ENCODE data around the gene ADGRL4.
"Not testable (repeated sequence)": the region's sequence is repeated elsewhere in the genome, so short reads cannot be mapped to it uniquely, and the experiment has no call there.

Gene ADGRL4

DNA sequence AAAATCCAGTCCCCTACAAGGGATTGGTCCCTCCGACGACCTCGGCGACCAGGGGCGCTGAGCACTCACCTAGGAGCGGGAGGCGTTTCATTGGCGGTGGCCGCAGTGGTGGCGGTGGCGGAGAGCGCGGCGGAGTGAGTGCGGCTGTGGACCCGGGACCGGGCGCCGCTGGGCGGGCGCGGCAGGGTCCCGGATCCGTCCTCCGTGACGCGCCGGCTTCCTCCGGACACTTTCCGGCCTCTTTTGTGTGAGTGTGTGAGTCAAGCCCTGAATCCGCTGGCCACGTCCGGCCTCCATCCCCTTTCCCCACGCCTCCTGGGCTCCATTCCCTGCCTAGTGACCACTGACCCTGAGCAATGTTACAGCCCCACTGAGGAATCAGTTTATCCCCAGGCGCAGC lies at the start of gene ADGRL4:
Gene ADGRL4, minus strand, starts transcription at position 167 of the 400 bp plus-strand sequence. Its CDS starts 76 bp downstream, at position 91.
- in situ Hi-C loops (cut with HindIII; ENCODE audit: low pct_ligation_motif_present, low pct_unique_long_range_greater_than_20kb, low sequenced_read_pairs): no loop called here
- no peak for DNase-seq

DNA sequence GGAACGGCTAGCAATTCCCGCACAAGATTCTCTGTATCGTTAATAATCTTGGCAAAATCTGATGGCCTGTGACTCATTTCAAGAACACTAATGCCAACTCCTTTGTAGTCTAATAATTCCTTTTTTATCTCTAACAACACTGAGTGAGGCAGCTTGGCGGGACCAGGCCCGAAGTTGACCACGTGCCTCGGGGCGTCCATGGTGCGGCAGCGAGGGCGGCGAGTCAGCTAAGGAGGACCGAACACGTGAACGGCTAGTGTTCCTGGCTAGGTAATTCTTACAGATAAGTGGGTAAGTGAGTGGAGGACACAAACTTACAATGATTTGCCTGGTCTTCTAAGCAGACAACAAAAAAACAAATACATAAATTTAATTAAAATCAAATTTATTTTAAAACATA lies 49.3 kb upstream of the ADGRL4 start:
- DNase-seq: no peak
- in situ Hi-C loops (cut with HindIII; ENCODE audit: low pct_ligation_motif_present, low pct_unique_long_range_greater_than_20kb, low sequenced_read_pairs): no loop called here

DNA sequence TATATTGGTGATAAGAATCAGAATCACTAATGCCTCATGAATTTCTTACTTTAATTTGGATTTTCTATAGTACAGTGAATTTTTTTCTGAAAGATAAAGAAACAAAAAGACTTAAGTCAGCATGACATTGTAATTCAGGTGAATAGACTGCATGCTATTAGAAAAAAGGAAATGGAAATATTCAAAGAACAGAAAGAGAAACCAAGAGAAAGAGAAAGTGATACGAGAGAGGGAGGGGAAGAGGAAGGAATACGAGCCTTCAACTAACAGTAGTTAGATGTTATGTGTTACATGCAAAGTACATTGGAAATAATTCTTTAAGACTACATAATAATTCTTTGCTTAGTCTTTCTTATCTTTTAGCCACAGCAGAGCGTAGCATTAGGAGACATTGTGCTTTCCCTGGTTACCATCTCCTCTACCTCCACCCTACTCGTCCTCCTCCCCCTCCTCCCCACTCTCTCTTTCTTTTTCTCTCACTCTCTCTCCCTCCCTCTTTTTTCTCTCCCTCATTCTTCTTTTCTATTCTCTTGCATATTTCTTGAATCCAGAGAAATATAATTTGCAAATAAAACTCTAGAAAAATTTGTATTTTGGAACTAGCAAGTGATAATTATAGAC lies 46.4 kb upstream of the ADGRL4 start:
- peak; percentile 30 for DNase-seq
- in situ Hi-C loops (cut with HindIII; ENCODE audit: low pct_ligation_motif_present, low pct_unique_long_range_greater_than_20kb, low sequenced_read_pairs): no loop called here

GRCh38 chr1:79044974-79045650 lies 38.6 kb upstream of the ADGRL4 start:
- in situ Hi-C loops (cut with HindIII; ENCODE audit: low pct_ligation_motif_present, low pct_unique_long_range_greater_than_20kb, low sequenced_read_pairs): no loop called here
- DNase-seq: no peak

DNA sequence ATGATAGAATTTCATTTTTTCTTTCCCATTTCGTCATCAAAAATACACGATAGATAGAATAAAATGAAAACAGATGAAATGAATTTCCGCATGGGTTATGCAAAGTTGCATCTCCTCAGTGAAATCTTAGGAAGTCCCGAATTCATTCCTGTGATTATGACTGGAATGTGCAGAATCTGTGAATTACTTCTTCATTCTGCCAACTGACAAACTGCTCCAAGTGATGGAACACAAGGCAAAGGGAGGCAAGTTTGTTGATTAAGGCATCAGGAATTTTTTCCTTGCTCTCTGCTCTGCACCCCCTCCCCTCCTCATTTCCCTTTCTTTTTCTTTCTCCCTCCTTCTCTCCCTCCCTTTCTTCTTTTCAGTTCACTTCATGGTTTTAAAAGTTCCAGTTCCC lies 37.0 kb upstream of the ADGRL4 start:
- in situ Hi-C loops (cut with HindIII; ENCODE audit: low pct_ligation_motif_present, low pct_unique_long_range_greater_than_20kb, low sequenced_read_pairs): no loop called here
- peak; percentile 6 for DNase-seq

GRCh38 chr1:79042539-79042938 lies 36.0 kb upstream of the ADGRL4 start:
- in situ Hi-C loops (cut with HindIII; ENCODE audit: low pct_ligation_motif_present, low pct_unique_long_range_greater_than_20kb, low sequenced_read_pairs): no loop called here
- DNase-seq: no peak

DNA sequence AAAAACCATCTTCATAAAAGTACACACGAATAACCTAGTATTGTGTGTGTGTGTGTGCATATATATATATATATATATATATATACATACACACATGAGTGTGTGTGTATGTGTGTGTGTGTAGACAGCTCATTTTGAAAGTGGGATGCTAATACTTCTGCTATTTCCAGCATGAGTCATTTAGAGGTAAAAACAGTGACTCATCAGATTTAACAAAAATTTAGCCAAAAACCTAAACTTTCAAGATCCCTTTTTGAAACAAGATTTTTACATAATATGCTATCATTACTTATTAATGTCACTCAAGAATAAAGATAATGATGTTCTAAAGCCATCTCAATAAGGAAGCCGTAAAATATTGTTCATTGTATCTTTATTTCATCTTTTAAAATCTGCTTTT lies 35.6 kb upstream of the ADGRL4 start:
- peak; percentile 17 for DNase-seq
- in situ Hi-C loops (cut with HindIII; ENCODE audit: low pct_ligation_motif_present, low pct_unique_long_range_greater_than_20kb, low sequenced_read_pairs): no loop called here

- DNase-seq: no peak
- in situ Hi-C loops (cut with HindIII; ENCODE audit: low pct_ligation_motif_present, low pct_unique_long_range_greater_than_20kb, low sequenced_read_pairs): no loop called here
Observed at GRCh38 chr1:79041666-79042065, 35.1 kb upstream of the ADGRL4 start.

- DNase-seq: no peak
- in situ Hi-C loops (cut with HindIII; ENCODE audit: low pct_ligation_motif_present, low pct_unique_long_range_greater_than_20kb, low sequenced_read_pairs): no loop called here
Observed at GRCh38 chr1:79040424-79041082, 34.0 kb upstream of the ADGRL4 start.

GRCh38 chr1:79037085-79037484 lies 30.6 kb upstream of the ADGRL4 start:
- in situ Hi-C loops (cut with HindIII; ENCODE audit: low pct_ligation_motif_present, low pct_unique_long_range_greater_than_20kb, low sequenced_read_pairs): no loop called here
- peak; percentile 4 for DNase-seq

GRCh38 chr1:79012500-79012899 lies 6.0 kb upstream of the ADGRL4 start:
- in situ Hi-C loops (cut with HindIII; ENCODE audit: low pct_ligation_motif_present, low pct_unique_long_range_greater_than_20kb, low sequenced_read_pairs): no loop called here

GRCh38 chr1:79010589-79010988 lies 4.1 kb upstream of the ADGRL4 start:
- in situ Hi-C loops (cut with HindIII; ENCODE audit: low pct_ligation_motif_present, low pct_unique_long_range_greater_than_20kb, low sequenced_read_pairs): no loop called here
- no peak for DNase-seq

More at GRCh38 chr1:79012500-79012899, 6.0 kb upstream of the ADGRL4 start:
- no peak for DNase-seq

- in situ Hi-C loops (cut with HindIII; ENCODE audit: low pct_ligation_motif_present, low pct_unique_long_range_greater_than_20kb, low sequenced_read_pairs): no loop called here
Observed at GRCh38 chr1:79005945-79006344, 585 bp downstream of the ADGRL4 start.

GRCh38 chr1:79004916-79005315 lies 1.6 kb downstream of the ADGRL4 start:
- DNase-seq: no peak
- in situ Hi-C loops (cut with HindIII; ENCODE audit: low pct_ligation_motif_present, low pct_unique_long_range_greater_than_20kb, low sequenced_read_pairs): no loop called here

More at GRCh38 chr1:79005945-79006344, 585 bp downstream of the ADGRL4 start:
- DNase-seq: no peak

GRCh38 chr1:78996791-78997190 lies 9.7 kb downstream of the ADGRL4 start:
- in situ Hi-C loops (cut with HindIII; ENCODE audit: low pct_ligation_motif_present, low pct_unique_long_range_greater_than_20kb, low sequenced_read_pairs): no loop called here
- no peak for DNase-seq

DNA sequence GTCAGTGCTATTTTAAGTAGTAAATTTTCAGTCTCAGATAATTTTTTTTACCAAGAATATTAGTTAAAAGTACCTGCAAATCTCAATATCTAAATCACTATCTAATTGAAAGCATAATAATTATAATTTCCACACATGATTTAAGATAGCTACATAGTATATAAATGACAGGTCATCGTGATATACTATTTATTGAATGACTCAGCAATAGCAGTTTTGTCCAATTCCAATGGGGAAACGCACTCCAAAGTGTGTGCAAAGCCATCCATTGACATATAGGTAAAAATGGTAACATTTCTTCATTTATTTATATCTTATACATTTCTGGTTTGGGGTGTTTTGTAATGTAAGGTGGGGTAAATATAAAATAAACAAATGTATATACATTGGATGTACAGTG lies 19.5 kb downstream of the ADGRL4 start:
- in situ Hi-C loops (cut with HindIII; ENCODE audit: low pct_ligation_motif_present, low pct_unique_long_range_greater_than_20kb, low sequenced_read_pairs): no loop called here
- DNase-seq: no peak

- in situ Hi-C loops (cut with HindIII; ENCODE audit: low pct_ligation_motif_present, low pct_unique_long_range_greater_than_20kb, low sequenced_read_pairs): no loop called here
- DNase-seq: no peak
Observed at GRCh38 chr1:78980511-78980910, 26.0 kb downstream of the ADGRL4 start.

GRCh38 chr1:78972723-78973122 lies 33.8 kb downstream of the ADGRL4 start:
- no peak for DNase-seq
- in situ Hi-C loops (cut with HindIII; ENCODE audit: low pct_ligation_motif_present, low pct_unique_long_range_greater_than_20kb, low sequenced_read_pairs): no loop called here

DNA sequence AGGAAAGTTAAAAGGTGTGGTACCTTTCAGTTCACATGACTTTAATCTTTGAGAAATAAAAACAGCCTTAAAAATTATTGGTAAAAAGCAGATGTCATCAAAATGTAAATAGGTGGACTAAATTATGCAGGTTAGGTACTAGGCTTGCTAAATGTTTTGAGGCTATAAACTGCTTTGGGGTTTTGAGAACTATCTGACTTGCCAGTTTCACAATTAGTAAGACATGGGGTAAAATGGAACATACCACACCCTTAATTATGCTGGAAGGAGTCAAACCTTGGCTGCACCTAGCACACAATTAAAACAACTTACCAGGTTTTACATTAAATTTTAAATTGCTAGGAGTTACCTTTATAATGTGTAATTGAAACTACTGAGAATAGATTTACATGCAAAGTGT lies 39.4 kb downstream of the ADGRL4 start:
- DNase-seq; in situ Hi-C loops (cut with HindIII; ENCODE audit: low pct_ligation_motif_present, low pct_unique_long_range_greater_than_20kb, low sequenced_read_pairs): not testable (repeated sequence)

GRCh38 chr1:78958711-78959110 lies 47.8 kb downstream of the ADGRL4 start:
- DNase-seq: no peak
- in situ Hi-C loops (cut with HindIII; ENCODE audit: low pct_ligation_motif_present, low pct_unique_long_range_greater_than_20kb, low sequenced_read_pairs): no loop called here

Measured in ACHN (cell line).